K562 treated with DMSO at 1 percent for 12 hours (cell line): ENCODE measurements around the gene HEATR5B. TPM values are rescaled to one million over a fixed set of nuclear protein-coding genes. Genes with fewer than 3 reads are reported as not detected.

Experiments
- total RNA-seq: library from RNA; unstranded; fragments of 300-600 nt; gene quantifications from 2 replicates; pipeline ENCODE4 v1.2.3, GENCODE V29; 2022; ENCODE audit not compliant: insufficient read depth

The HEATR5B gene
- total RNA-seq = 1.8 and 12.4 TPM in 2 replicates

DNA sequence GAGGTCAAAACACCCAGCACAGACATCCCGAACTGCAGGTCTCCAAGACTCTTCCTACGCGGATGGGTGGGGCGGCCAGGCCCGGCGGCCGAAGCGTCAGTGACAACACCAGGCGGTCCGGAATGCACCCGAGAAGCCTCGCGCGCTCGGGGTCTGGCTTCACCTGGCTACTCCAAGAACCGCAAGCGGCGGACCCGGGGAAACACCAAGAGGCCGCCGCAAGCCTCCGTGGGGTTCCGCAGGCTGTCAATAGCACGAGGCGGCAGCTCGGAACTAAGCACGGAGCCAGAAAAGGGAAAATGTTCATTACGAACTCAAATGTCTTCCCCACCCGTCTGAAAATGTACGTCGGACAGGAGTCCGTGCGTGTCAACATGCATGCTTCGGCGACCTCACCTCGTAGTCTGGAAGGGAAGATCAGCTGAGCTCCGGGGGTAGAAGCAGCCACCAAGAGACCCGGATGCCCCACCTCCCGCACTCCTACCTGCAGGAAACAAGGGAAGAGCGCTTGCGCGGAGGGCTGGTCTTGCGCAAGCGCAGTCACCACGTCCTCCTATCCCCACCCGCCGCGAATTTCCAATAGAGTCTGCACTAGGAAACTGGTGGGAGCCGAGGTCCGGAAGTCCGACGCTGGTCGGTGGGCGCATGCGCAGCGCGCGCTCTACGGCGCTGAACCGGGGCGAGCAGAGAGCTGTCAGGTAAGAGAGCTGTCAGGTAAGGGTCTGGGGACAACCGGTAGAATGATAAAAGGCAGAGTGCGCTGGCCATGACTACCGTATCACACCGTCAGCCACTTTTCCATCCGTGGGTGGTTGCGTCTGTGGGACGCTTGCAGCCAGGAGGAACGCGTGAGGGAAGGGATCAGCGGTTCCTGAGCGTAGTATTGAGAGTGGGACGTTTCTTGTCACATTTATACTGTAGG, at the start of gene HEATR5B, which contains the start of gene GPATCH11:
TSS of gene HEATR5B (minus strand) at position 500 of the 922 bp plus-strand sequence. CDS start 958 bp downstream, outside the sequence.
TSS of gene GPATCH11 (plus strand) at position 646 of the 922 bp plus-strand sequence. CDS start 3,864 bp downstream, outside the sequence.

DNA sequence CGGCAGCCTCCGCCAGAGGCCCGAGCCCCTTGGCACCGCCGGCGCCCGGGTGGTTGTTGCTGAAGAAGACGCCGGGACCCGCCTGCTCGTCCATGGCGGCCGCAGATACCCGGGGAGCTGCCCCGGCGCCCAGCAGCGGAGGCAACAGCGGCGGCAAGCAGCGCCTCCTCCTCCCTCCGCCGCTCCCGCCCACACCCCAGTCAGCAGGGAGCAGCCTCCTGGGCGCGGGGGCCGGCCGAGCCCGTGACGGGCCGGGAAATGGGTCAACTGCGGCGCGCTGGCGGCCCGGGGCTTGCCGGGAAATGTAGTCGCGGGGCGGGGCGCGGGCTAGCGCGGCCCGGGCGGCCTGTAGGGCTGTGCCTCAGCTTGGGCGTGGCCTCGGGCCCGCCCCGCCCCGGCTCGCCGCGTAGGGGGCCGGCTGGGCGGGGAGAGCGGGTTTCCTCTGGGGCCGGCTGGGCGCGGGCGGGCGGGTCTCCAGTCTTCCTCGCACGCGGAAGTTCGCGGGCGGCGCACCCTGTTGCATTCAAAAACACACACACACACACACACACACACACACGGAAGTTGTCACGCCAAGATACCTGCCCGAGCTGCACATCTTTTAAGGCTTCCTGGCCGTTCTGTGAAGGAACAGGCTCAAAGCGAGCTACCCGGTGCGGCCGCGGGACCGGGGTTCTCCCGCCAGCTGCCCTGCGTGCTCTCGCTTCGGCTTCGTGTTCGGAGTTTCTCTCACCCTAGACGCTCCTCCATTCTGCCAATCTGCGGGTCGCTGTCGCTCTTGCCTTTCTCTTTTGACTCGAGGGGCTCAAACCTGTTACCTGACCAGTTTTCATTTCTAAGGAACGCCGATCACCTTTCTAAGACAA, 117.6 kb downstream of the HEATR5B start, which contains the start of gene STRN:
TSS of gene STRN (minus strand) at position 167 of the 866 bp plus-strand sequence. CDS start at position 94, 73 bp downstream.

Other genes starting within 250 kb of the HEATR5B start
- 2.3 and 14.6 TPM in 2 replicates for gene STRN, start 117.8 kb downstream of the HEATR5B start, total RNA-seq
- 5.0 and 15.5 TPM in 2 replicates for gene GPATCH11, start 146 bp upstream of the HEATR5B start, total RNA-seq
- gene EIF2AK2, start 72.6 kb upstream of the HEATR5B start, total RNA-seq = 2.7 and 11.6 TPM in 2 replicates
- not detected in 2 replicates for gene SULT6B1, start 104.3 kb upstream of the HEATR5B start, total RNA-seq
- 17.8 and 27.7 TPM in 2 replicates for gene CEBPZOS, start 112.1 kb upstream of the HEATR5B start, total RNA-seq
- 33.2 and 37.0 TPM in 2 replicates for gene CEBPZ, start 147.2 kb upstream of the HEATR5B start, total RNA-seq
- gene NDUFAF7, start 147.3 kb upstream of the HEATR5B start, total RNA-seq = 4.7 and 10.3 TPM in 2 replicates
- gene PRKD3, start 240.5 kb upstream of the HEATR5B start, total RNA-seq = 5.2 and 16.4 TPM in 2 replicates